K562 (cell line): Measurements from ENCODE around the gene RCBTB1.
"Not testable (repeated sequence)": the region's sequence is repeated elsewhere in the genome, so short reads cannot be mapped to it uniquely, and the experiment has no call there.

Experiments used
- ARHGAP35 ChIP-seq: fragments of 450-650 bp; IDR thresholded peaks from 2 replicates; pipeline ENCODE4 v1.6.1; 2018; ENCODE audit not compliant: partially characterized antibody
- HMG20A ChIP-seq: fragments of 450-650 bp; formaldehyde crosslinking; conservative IDR thresholded peaks from 2 replicates; pipeline ENCODE4 v1.4.0; 2020; ENCODE audit warnings: mild to moderate bottlenecking, mixed read lengths
- KAT8 ChIP-seq: fragments of 450-650 bp; IDR thresholded peaks from 2 replicates; pipeline ENCODE4 v1.6.1; 2016; ENCODE audit warnings: low read depth, mild to moderate bottlenecking
- MAFF ChIP-seq: IDR thresholded peaks from 2 replicates; pipeline ENCODE4 v1.6.1; 2012; ENCODE audit warnings: low read length, improper control_type of control experiment
- MYC ChIP-seq, 2 experiments: fragments of 250-450 bp in 1 of 2; sonication (Bioruptor Pico) in 1 of 2; IDR thresholded peaks; 2 replicates each; pipeline versions ENCODE4 v1.5.1 to v1.6.1; 2012 to 2021; ENCODE audit warnings: low read depth in 2 of 2, borderline replicate concordance in 1 of 2, improper control_type of control experiment in 1 of 2, low read length in 1 of 2, mild to moderate bottlenecking in 1 of 2, moderate library complexity in 1 of 2
- PHTF2 ChIP-seq: fragments of 250-450 bp; sonication (Bioruptor Pico); IDR thresholded peaks from 2 replicates; pipeline ENCODE4 v1.5.0; 2021; ENCODE audit warnings: mild to moderate bottlenecking
- POLR2AphosphoS5 ChIP-seq: IDR thresholded peaks from 2 replicates; pipeline ENCODE4 v1.6.1; 2011; ENCODE audit warnings: mild to moderate bottlenecking, low read depth, low read length, moderate library complexity; ENCODE audit not compliant: control insufficient read depth, insufficient read depth
- TF ChIP-seq, protein P1 (sequence below): fragments of 450-650 bp; IDR thresholded peaks from 2 replicates; pipeline ENCODE4 v1.7.1; 2018; ENCODE audit warnings: mild to moderate bottlenecking, low read depth; ENCODE audit not compliant: partially characterized antibody
- TF ChIP-seq, protein P2 (sequence below), 2 experiments: fragments of 450-650 bp; IDR thresholded peaks; 2 replicates each; pipeline ENCODE4 v1.6.1; 2016
- TF ChIP-seq, protein P3 (sequence below), 3 experiments: IDR thresholded peaks in 2 of 3; conservative IDR thresholded peaks in 1 of 3; 2 replicates each; pipeline ENCODE4 v1.5.1; 2011 to 2012; ENCODE audit warnings: low read length in 3 of 3, mild to moderate bottlenecking in 3 of 3, control low read depth in 2 of 3, improper control_type of control experiment in 1 of 3, inconsistent platforms in 1 of 3, low read depth in 1 of 3, mixed read lengths in 1 of 3, moderate library complexity in 1 of 3; ENCODE audit not compliant: insufficient read depth in 2 of 3
- TF ChIP-seq, protein P4 (sequence below), 2 experiments: fragments of 450-650 bp; formaldehyde crosslinking in 1 of 2; IDR thresholded peaks; 2 replicates each; pipeline versions ENCODE4 v1.4.0 to v1.6.1; 2014 to 2020; ENCODE audit warnings: mild to moderate bottlenecking in 2 of 2, borderline replicate concordance in 1 of 2, low read depth in 1 of 2
- TF ChIP-seq, protein P5 (sequence below): sonication (generic); formaldehyde crosslinking; IDR thresholded peaks from 2 replicates; pipeline ENCODE4 v1.9.0; 2022; ENCODE audit warnings: mild to moderate bottlenecking, missing genetic modification reagents
- TF ChIP-seq, protein P6 (sequence below): fragments of 450-650 bp; IDR thresholded peaks from 2 replicates; pipeline ENCODE4 v1.6.1; 2014; ENCODE audit warnings: low read depth, mild to moderate bottlenecking, moderate library complexity, borderline replicate concordance

DNA sequence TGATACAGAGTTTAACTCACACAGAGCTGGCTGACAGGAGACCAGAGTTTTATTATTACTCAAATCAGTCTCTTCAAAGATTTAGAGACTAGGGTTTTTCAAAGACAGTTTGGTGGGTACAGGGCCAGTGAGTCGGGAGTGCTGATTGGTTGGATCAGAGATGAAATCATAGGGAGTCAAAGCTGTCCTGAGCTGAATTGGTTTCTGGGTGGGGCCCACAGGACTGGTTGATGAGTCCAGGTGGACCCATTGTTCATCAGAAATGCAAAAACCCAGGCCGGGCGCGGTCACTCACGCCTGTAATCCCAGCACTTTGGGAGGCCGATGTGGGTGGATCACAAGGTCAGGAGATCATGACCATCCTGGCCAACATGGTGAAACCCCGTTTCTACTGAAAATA is 17.3 kb upstream of the RCBTB1 start:
- TF ChIP-seq, protein P1, sequence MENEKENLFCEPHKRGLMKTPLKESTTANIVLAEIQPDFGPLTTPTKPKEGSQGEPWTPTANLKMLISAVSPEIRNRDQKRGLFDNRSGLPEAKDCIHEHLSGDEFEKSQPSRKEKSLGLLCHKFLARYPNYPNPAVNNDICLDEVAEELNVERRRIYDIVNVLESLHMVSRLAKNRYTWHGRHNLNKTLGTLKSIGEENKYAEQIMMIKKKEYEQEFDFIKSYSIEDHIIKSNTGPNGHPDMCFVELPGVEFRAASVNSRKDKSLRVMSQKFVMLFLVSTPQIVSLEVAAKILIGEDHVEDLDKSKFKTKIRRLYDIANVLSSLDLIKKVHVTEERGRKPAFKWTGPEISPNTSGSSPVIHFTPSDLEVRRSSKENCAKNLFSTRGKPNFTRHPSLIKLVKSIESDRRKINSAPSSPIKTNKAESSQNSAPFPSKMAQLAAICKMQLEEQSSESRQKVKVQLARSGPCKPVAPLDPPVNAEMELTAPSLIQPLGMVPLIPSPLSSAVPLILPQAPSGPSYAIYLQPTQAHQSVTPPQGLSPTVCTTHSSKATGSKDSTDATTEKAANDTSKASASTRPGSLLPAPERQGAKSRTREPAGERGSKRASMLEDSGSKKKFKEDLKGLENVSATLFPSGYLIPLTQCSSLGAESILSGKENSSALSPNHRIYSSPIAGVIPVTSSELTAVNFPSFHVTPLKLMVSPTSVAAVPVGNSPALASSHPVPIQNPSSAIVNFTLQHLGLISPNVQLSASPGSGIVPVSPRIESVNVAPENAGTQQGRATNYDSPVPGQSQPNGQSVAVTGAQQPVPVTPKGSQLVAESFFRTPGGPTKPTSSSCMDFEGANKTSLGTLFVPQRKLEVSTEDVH: not testable (repeated sequence)
- TF ChIP-seq, protein P2, sequence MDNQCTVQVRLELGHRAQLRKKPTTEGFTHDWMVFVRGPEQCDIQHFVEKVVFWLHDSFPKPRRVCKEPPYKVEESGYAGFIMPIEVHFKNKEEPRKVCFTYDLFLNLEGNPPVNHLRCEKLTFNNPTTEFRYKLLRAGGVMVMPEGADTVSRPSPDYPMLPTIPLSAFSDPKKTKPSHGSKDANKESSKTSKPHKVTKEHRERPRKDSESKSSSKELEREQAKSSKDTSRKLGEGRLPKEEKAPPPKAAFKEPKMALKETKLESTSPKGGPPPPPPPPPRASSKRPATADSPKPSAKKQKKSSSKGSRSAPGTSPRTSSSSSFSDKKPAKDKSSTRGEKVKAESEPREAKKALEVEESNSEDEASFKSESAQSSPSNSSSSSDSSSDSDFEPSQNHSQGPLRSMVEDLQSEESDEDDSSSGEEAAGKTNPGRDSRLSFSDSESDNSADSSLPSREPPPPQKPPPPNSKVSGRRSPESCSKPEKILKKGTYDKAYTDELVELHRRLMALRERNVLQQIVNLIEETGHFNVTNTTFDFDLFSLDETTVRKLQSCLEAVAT (IDR thresholded peaks at IDR 0.05): not testable (repeated sequence)
- TF ChIP-seq ARHGAP35; PHTF2 (CRISPR knock-in tag); POLR2AphosphoS5; KAT8; MYC (IDR thresholded peaks at IDR 0.05; ENCODE audit: low read depth, low read length); MYC (CRISPR knock-in tag; IDR thresholded peaks at IDR 0.05; ENCODE audit: borderline replicate concordance, low read depth); HMG20A (CRISPR knock-in tag); MAFF: not testable (repeated sequence)
- TF ChIP-seq, protein P3, sequence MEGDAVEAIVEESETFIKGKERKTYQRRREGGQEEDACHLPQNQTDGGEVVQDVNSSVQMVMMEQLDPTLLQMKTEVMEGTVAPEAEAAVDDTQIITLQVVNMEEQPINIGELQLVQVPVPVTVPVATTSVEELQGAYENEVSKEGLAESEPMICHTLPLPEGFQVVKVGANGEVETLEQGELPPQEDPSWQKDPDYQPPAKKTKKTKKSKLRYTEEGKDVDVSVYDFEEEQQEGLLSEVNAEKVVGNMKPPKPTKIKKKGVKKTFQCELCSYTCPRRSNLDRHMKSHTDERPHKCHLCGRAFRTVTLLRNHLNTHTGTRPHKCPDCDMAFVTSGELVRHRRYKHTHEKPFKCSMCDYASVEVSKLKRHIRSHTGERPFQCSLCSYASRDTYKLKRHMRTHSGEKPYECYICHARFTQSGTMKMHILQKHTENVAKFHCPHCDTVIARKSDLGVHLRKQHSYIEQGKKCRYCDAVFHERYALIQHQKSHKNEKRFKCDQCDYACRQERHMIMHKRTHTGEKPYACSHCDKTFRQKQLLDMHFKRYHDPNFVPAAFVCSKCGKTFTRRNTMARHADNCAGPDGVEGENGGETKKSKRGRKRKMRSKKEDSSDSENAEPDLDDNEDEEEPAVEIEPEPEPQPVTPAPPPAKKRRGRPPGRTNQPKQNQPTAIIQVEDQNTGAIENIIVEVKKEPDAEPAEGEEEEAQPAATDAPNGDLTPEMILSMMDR (IDR thresholded peaks at IDR 0.05 in 2 of 3, conservative IDR thresholded peaks at IDR 0.05 in 1 of 3; ENCODE audit: insufficient read depth in 2 of 3, low read depth in 1 of 3, low read length in 3 of 3): not testable (repeated sequence)
- TF ChIP-seq, protein P4, sequence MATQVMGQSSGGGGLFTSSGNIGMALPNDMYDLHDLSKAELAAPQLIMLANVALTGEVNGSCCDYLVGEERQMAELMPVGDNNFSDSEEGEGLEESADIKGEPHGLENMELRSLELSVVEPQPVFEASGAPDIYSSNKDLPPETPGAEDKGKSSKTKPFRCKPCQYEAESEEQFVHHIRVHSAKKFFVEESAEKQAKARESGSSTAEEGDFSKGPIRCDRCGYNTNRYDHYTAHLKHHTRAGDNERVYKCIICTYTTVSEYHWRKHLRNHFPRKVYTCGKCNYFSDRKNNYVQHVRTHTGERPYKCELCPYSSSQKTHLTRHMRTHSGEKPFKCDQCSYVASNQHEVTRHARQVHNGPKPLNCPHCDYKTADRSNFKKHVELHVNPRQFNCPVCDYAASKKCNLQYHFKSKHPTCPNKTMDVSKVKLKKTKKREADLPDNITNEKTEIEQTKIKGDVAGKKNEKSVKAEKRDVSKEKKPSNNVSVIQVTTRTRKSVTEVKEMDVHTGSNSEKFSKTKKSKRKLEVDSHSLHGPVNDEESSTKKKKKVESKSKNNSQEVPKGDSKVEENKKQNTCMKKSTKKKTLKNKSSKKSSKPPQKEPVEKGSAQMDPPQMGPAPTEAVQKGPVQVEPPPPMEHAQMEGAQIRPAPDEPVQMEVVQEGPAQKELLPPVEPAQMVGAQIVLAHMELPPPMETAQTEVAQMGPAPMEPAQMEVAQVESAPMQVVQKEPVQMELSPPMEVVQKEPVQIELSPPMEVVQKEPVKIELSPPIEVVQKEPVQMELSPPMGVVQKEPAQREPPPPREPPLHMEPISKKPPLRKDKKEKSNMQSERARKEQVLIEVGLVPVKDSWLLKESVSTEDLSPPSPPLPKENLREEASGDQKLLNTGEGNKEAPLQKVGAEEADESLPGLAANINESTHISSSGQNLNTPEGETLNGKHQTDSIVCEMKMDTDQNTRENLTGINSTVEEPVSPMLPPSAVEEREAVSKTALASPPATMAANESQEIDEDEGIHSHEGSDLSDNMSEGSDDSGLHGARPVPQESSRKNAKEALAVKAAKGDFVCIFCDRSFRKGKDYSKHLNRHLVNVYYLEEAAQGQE (IDR thresholded peaks at IDR 0.05; ENCODE audit: borderline replicate concordance): not testable (repeated sequence)
- TF ChIP-seq, protein P4 (CRISPR knock-in tag; IDR thresholded peaks at IDR 0.05; ENCODE audit: low read depth): not testable (repeated sequence)
- TF ChIP-seq, protein P5, sequence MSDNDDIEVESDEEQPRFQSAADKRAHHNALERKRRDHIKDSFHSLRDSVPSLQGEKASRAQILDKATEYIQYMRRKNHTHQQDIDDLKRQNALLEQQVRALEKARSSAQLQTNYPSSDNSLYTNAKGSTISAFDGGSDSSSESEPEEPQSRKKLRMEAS (CRISPR knock-in tag): not testable (repeated sequence)
- TF ChIP-seq, protein P6, sequence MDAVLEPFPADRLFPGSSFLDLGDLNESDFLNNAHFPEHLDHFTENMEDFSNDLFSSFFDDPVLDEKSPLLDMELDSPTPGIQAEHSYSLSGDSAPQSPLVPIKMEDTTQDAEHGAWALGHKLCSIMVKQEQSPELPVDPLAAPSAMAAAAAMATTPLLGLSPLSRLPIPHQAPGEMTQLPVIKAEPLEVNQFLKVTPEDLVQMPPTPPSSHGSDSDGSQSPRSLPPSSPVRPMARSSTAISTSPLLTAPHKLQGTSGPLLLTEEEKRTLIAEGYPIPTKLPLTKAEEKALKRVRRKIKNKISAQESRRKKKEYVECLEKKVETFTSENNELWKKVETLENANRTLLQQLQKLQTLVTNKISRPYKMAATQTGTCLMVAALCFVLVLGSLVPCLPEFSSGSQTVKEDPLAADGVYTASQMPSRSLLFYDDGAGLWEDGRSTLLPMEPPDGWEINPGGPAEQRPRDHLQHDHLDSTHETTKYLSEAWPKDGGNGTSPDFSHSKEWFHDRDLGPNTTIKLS: not testable (repeated sequence)
